Esophagus squamous epithelium (tissue), 4 donors: ENCODE results near the gene SPATA13.

Experiments used
- POLR2A ChIP-seq, 4 donors: fragments of 450-650 bp; IDR thresholded peaks; one replicate each; pipeline ENCODE4 v1.6.1; 2017; ENCODE audit warnings: antibody characterized with exemption in 4 of 4, mild to moderate bottlenecking in 4 of 4, moderate library complexity in 3 of 4
- TF ChIP-seq, protein P1 (sequence below), 6 experiments: fragments of 450-650 bp in 4 of 6; fragments of 200-600 bp in 2 of 6; sonication (generic) in 2 of 6; IDR thresholded peaks; one replicate each; pipeline ENCODE4 v1.5.1; 2016 to 2019; ENCODE audit warnings: antibody characterized with exemption in 6 of 6, mild to moderate bottlenecking in 4 of 6, moderate library complexity in 4 of 6

GRCh38 chr13:24145240-24145639 lies 15.3 kb upstream of the SPATA13 start:
- no peak for TF ChIP-seq POLR2A (IDR thresholded peaks at IDR 0.05)
- TF ChIP-seq, protein P1, sequence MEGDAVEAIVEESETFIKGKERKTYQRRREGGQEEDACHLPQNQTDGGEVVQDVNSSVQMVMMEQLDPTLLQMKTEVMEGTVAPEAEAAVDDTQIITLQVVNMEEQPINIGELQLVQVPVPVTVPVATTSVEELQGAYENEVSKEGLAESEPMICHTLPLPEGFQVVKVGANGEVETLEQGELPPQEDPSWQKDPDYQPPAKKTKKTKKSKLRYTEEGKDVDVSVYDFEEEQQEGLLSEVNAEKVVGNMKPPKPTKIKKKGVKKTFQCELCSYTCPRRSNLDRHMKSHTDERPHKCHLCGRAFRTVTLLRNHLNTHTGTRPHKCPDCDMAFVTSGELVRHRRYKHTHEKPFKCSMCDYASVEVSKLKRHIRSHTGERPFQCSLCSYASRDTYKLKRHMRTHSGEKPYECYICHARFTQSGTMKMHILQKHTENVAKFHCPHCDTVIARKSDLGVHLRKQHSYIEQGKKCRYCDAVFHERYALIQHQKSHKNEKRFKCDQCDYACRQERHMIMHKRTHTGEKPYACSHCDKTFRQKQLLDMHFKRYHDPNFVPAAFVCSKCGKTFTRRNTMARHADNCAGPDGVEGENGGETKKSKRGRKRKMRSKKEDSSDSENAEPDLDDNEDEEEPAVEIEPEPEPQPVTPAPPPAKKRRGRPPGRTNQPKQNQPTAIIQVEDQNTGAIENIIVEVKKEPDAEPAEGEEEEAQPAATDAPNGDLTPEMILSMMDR (IDR thresholded peaks at IDR 0.05) = no peak
